CD8-positive, alpha-beta memory T cell (primary cell): Measurements from ENCODE around the gene RAB3GAP2. TPM values are rescaled to one million over a fixed set of nuclear protein-coding genes. Genes with fewer than 3 reads are reported as not detected.
"Not testable (repeated sequence)": the region's sequence is repeated elsewhere in the genome, so short reads cannot be mapped to it uniquely, and the experiment has no call there.

Experiments
- CTCF ChIA-PET: fragments of 350-600 bp; sonication (Branson Sonifier 250); formaldehyde crosslinking; loops from one replicate; lab custom pipeline; 2021; ENCODE audit warnings: antibody characterized with exemption; lab: Charles Lee
- POLR2A ChIA-PET: fragments of 350-600 bp; sonication (Branson Sonifier 250); formaldehyde crosslinking; loops from one replicate; lab custom pipeline; 2021; ENCODE audit warnings: antibody characterized with exemption; lab: Charles Lee
- DNase-seq, 5 donors: peaks; one replicate each; pipeline versions ENCODE4 v3.0.0 to v3.0.0-alpha.2; 2020 to 2022; ENCODE audit warnings: mixed read lengths in 1 of 5
- H3K27ac ChIP-seq: one replicate; pipeline ENCODE4 v1.7.0; 2013; ENCODE audit warnings: low read depth, mild to moderate bottlenecking, low read length, moderate library complexity
- H3K27me3 ChIP-seq: 2 replicates; pipeline ENCODE4 v1.7.0; 2013; ENCODE audit warnings: low read length, mild to moderate bottlenecking; ENCODE audit not compliant: insufficient read depth, poor library complexity, severe bottlenecking
- H3K36me3 ChIP-seq: 2 replicates; pipeline ENCODE4 v1.7.0; 2013; ENCODE audit warnings: mild to moderate bottlenecking, low read length, moderate library complexity; ENCODE audit not compliant: insufficient read depth
- H3K4me1 ChIP-seq: 2 replicates; pipeline ENCODE4 v1.7.0; 2013; ENCODE audit warnings: mild to moderate bottlenecking, low read length, moderate library complexity; ENCODE audit not compliant: insufficient read depth
- H3K4me3 ChIP-seq: 2 replicates; pipeline ENCODE4 v1.7.0; 2013; ENCODE audit warnings: mild to moderate bottlenecking, low read length
- H3K9me3 ChIP-seq: 2 replicates; pipeline ENCODE4 v1.7.0; 2013; ENCODE audit warnings: mild to moderate bottlenecking, low read length
- H3K27ac Mint-ChIP-seq, 8 donors: one replicate each; pipeline ENCODE4 v1.8.0; 2020 to 2021; ENCODE audit warnings: mixed read lengths in 8 of 8, mild to moderate bottlenecking in 6 of 8, inconsistent platforms in 3 of 8, moderate library complexity in 3 of 8
- H3K27me3 Mint-ChIP-seq, 2 donors: one replicate each; pipeline ENCODE4 v1.8.0; 2020 to 2021; ENCODE audit warnings: mixed read lengths in 2 of 2, mild to moderate bottlenecking in 1 of 2, moderate library complexity in 1 of 2
- H3K36me3 Mint-ChIP-seq, 3 donors: one replicate each; pipeline ENCODE4 v1.8.0; 2020 to 2021; ENCODE audit warnings: mixed read lengths in 3 of 3, inconsistent platforms in 1 of 3, mild to moderate bottlenecking in 1 of 3
- H3K4me1 Mint-ChIP-seq, 3 donors: one replicate each; pipeline ENCODE4 v1.8.0; 2020 to 2021; ENCODE audit warnings: mixed read lengths in 3 of 3, inconsistent platforms in 1 of 3, mild to moderate bottlenecking in 1 of 3
- H3K4me3 Mint-ChIP-seq, 7 donors: one replicate each; pipeline ENCODE4 v1.8.0; 2020 to 2021; ENCODE audit warnings: mixed read lengths in 7 of 7, mild to moderate bottlenecking in 6 of 7, moderate library complexity in 4 of 7, inconsistent platforms in 2 of 7
- H3K9me3 Mint-ChIP-seq, 5 donors: one replicate each; pipeline ENCODE4 v1.8.0; 2020 to 2022; ENCODE audit warnings: mixed read lengths in 5 of 5, mild to moderate bottlenecking in 3 of 5, moderate library complexity in 2 of 5, inconsistent platforms in 1 of 5
- polyA plus RNA-seq: library from polyadenylated mRNA; unstranded; fragments of 300-500 nt; fragmentation: Illumina TruSeq; gene quantifications from one replicate; pipeline ENCODE4 v1.2.3, GENCODE V29; 2021
- total RNA-seq, 2 experiments: library from RNA; stranded (reverse); gene quantifications; one replicate each; pipeline ENCODE4 v1.2.3, GENCODE V29; 2021

Gene RAB3GAP2
- total and polyA plus RNA-seq, 3 experiments from 2014 or later = 26.3 to 44.8 (median 41.8) TPM

- Histone ChIP-seq H3K4me1 (no peaks in the 10 kb centered on the region), H3K27ac (no peak overlapping the region), H3K36me3 (peaks cover 7% of the 10 kb centered on the region), H3K27me3 (no peaks in the 10 kb centered on the region), H3K9me3 (peaks cover 16% of the 10 kb centered on the region), H3K4me3 (no peak overlapping the region)
- POLR2A ChIA-PET = no interaction called here
- Mint-ChIP-seq H3K4me1 (peaks cover 11 to 27% (median 19%) of the 10 kb centered on the region in 3 donors), H3K36me3 (peaks cover 46 to 77% (median 70%) of the 10 kb centered on the region in 3 donors), H3K27me3 (no peaks in the 10 kb centered on the region), H3K27ac (no peak overlapping the region), H3K4me3 (no peak overlapping the region), H3K9me3 (peaks cover 17 to 41% (median 27%) of the 10 kb centered on the region in 5 donors)
- DNase-seq = no peak
- CTCF ChIA-PET = no interaction called here
Measured at GRCh38 chr1:220249522-220249921, 22.7 kb downstream of the RAB3GAP2 start.

- H3K4me3 ChIP-seq, CTCF ChIA-PET, H3K27me3 ChIP-seq, H3K36me3 ChIP-seq, POLR2A ChIA-PET, H3K4me1 ChIP-seq, H3K27me3 Mint-ChIP-seq, H3K27ac ChIP-seq, DNase-seq: not testable (repeated sequence)
- H3K27ac Mint-ChIP-seq = peak overlapping the region in 1 of 8 donors; percentile 56
- peak overlapping the region in 1 of 7 donors; percentile 31 for H3K4me3 Mint-ChIP-seq
- H3K36me3 Mint-ChIP-seq = peaks cover 48 to 80% (median 68%) of the 10 kb centered on the region in 3 donors
- peaks cover 16% of the 10 kb centered on the region for H3K9me3 ChIP-seq
- peaks cover 17 to 44% (median 28%) of the 10 kb centered on the region in 5 donors for H3K9me3 Mint-ChIP-seq
- H3K4me1 Mint-ChIP-seq = peaks cover 18 to 31% (median 26%) of the 10 kb centered on the region in 3 donors
Measured at GRCh38 chr1:220248715-220249265, 23.5 kb downstream of the RAB3GAP2 start.

- CTCF ChIA-PET = not testable (repeated sequence)
Measured at GRCh38 chr1:220245900-220246299, 26.4 kb downstream of the RAB3GAP2 start.

DNA sequence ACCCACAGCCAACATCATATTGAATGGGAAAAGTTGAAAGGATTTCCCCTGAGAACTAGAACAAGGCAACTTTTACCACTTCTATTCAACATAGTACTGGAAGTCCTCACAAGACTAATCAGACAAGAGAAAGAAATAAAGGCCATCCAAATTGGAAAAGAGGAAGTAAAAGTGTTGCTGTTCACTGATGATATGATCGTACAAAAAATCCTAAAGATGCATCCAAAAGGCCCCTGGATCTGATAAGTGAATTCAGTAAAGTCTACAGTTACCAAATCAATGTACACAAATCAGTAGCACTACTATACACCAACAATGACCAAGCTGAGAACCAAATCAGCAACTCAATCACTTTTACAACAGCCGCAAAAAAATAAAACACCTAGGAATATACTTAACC is 28.3 kb downstream of the RAB3GAP2 start:
- POLR2A ChIA-PET = no interaction called here
- DNase-seq = no peak
- Histone ChIP-seq H3K27ac (no peak overlapping the region), H3K36me3 (no peaks in the 10 kb centered on the region), H3K4me3 (no peak overlapping the region), H3K9me3 (peaks cover 4% of the 10 kb centered on the region), H3K27me3 (no peaks in the 10 kb centered on the region), H3K4me1 (peaks cover 6% of the 10 kb centered on the region)
- H3K4me1 Mint-ChIP-seq = peaks cover 40 to 56% (median 56%) of the 10 kb centered on the region in 3 donors
- H3K27me3 Mint-ChIP-seq = no peaks in the 10 kb centered on the region
- H3K4me3 Mint-ChIP-seq = peak overlapping the region in 1 of 7 donors; percentile 20
- peak overlapping the region in 2 of 8 donors; percentile 17 to 20 for H3K27ac Mint-ChIP-seq
- peaks cover 24 to 34% (median 30%) of the 10 kb centered on the region in 3 donors for H3K36me3 Mint-ChIP-seq
- H3K9me3 Mint-ChIP-seq = peaks cover 6 to 22% (median 13%) of the 10 kb centered on the region in 5 donors
- CTCF ChIA-PET = no interaction called here

More at GRCh38 chr1:220245900-220246299, 26.4 kb downstream of the RAB3GAP2 start:
- H3K27ac Mint-ChIP-seq, POLR2A ChIA-PET, H3K27ac ChIP-seq, H3K4me1 ChIP-seq, H3K4me3 ChIP-seq, H3K27me3 Mint-ChIP-seq, H3K27me3 ChIP-seq, DNase-seq, H3K4me3 Mint-ChIP-seq, H3K36me3 ChIP-seq: not testable (repeated sequence)
- Mint-ChIP-seq H3K36me3 (peaks cover 39 to 54% (median 48%) of the 10 kb centered on the region in 3 donors), H3K9me3 (peaks cover 17 to 40% (median 28%) of the 10 kb centered on the region in 5 donors), H3K4me1 (peaks cover 36 to 50% (median 50%) of the 10 kb centered on the region in 3 donors)
- peaks cover 16% of the 10 kb centered on the region for H3K9me3 ChIP-seq

DNA sequence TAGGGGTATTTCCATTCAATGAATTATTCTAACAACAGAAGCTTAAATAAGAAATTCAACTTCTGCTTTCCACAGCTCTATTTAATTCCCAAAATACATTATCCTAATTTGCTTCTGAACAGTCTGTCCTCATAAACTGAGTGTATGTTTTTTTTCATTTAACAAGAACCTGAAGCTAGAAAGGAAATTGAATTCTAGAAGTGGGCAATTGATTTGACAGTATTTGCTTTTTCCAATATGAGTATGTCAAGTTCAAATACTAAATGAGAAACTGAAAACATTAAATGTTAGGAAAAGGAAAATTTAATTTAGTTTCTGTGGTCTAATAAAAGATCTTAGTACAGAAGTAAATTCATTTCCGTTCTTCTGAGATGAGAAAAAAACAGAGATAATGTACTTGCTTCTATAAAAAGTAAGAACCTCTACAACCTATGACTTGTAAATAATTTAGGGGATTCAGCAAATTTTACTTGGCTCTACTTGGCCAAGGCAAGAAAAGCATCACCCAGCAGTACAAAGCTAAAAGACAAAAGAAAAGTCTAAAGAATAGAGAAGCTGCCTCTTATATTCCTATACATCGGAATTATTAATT is 31.1 kb downstream of the RAB3GAP2 start:
- no peaks in the 10 kb centered on the region for H3K9me3 ChIP-seq
- no peaks in the 10 kb centered on the region for H3K36me3 ChIP-seq
- H3K27ac ChIP-seq = no peak overlapping the region
- no peaks in the 10 kb centered on the region for H3K27me3 ChIP-seq
- peak overlapping the region in 3 of 7 donors; percentile 2 to 23 (median 14) for H3K4me3 Mint-ChIP-seq
- H3K36me3 Mint-ChIP-seq = peaks cover 16 to 17% (median 17%) of the 10 kb centered on the region in 3 donors
- POLR2A ChIA-PET = no interaction called here
- no peak overlapping the region for H3K27ac Mint-ChIP-seq
- peaks cover 44 to 63% (median 53%) of the 10 kb centered on the region in 3 donors for H3K4me1 Mint-ChIP-seq
- H3K9me3 Mint-ChIP-seq = peaks cover 2 to 7% (median 5%) of the 10 kb centered on the region in 5 donors
- H3K27me3 Mint-ChIP-seq = no peaks in the 10 kb centered on the region
- no peak for DNase-seq
- peaks cover 6% of the 10 kb centered on the region for H3K4me1 ChIP-seq
- no peak overlapping the region for H3K4me3 ChIP-seq
- CTCF ChIA-PET = no interaction called here

GRCh38 chr1:220239966-220240365 is 32.3 kb downstream of the RAB3GAP2 start:
- Mint-ChIP-seq H3K27ac (no peak overlapping the region), H3K4me1 (peaks cover 44 to 61% (median 52%) of the 10 kb centered on the region in 3 donors), H3K4me3 (no peak overlapping the region), H3K27me3 (no peaks in the 10 kb centered on the region), H3K36me3 (peaks cover 10 to 18% (median 16%) of the 10 kb centered on the region in 3 donors), H3K9me3 (peaks cover 2 to 4% (median 2%) of the 10 kb centered on the region in 5 donors)
- no peak overlapping the region for H3K4me3 ChIP-seq
- H3K27ac ChIP-seq = no peak overlapping the region
- H3K27me3 ChIP-seq = no peaks in the 10 kb centered on the region
- CTCF ChIA-PET = no interaction called here
- no peaks in the 10 kb centered on the region for H3K9me3 ChIP-seq
- H3K4me1 ChIP-seq = peaks cover 6% of the 10 kb centered on the region
- no peak for DNase-seq
- H3K36me3 ChIP-seq = no peaks in the 10 kb centered on the region
- POLR2A ChIA-PET = no interaction called here

DNA sequence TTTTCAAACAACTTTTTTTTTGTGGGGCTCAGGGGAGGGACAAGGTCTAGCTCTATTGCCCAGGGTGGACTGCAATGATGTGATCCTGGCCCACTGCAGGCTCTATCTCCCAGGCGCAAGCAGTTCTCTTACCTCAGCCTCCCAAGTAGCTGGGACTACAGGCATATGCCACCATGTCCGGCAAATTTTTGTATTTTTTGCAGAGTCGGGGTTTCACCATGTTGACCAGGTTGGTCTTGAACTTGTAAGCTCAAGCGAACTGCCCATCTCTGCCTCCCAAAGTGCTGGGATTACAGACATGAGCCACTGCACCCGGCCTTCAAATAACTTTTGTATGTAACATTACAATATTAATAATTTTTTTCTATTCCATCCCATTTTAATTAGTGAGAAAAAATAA is 33.0 kb downstream of the RAB3GAP2 start:
- Histone ChIP-seq H3K27ac (no peak overlapping the region), H3K4me3 (no peak overlapping the region), H3K9me3 (no peaks in the 10 kb centered on the region), H3K4me1 (peaks cover 6% of the 10 kb centered on the region), H3K36me3 (no peaks in the 10 kb centered on the region), H3K27me3 (no peaks in the 10 kb centered on the region)
- Mint-ChIP-seq H3K27ac (no peak overlapping the region), H3K27me3 (no peaks in the 10 kb centered on the region), H3K4me3 (no peak overlapping the region), H3K36me3 (peaks cover 9 to 16% (median 11%) of the 10 kb centered on the region in 3 donors), H3K4me1 (peaks cover 43 to 60% (median 51%) of the 10 kb centered on the region in 3 donors), H3K9me3 (peaks cover 0 to 2% (median 0%) of the 10 kb centered on the region in 5 donors)
- POLR2A ChIA-PET = no interaction called here
- DNase-seq = no peak
- CTCF ChIA-PET = no interaction called here

- POLR2A ChIA-PET, H3K27ac ChIP-seq, H3K4me3 Mint-ChIP-seq, H3K27me3 ChIP-seq, DNase-seq, H3K9me3 ChIP-seq, H3K9me3 Mint-ChIP-seq, H3K36me3 ChIP-seq, H3K4me3 ChIP-seq, H3K27me3 Mint-ChIP-seq, H3K27ac Mint-ChIP-seq, H3K4me1 ChIP-seq: not testable (repeated sequence)
- H3K4me1 Mint-ChIP-seq = peaks cover 26 to 41% (median 33%) of the 10 kb centered on the region in 3 donors
- H3K36me3 Mint-ChIP-seq = peaks cover 3 to 22% (median 10%) of the 10 kb centered on the region in 3 donors
- CTCF ChIA-PET = interaction anchor here (1.7 kb wide), 1 partner anchor 19 kb away, joined by 4 read pairs; no protein-coding TSS in a partner anchor
Measured at GRCh38 chr1:220236278-220236677, 36.0 kb downstream of the RAB3GAP2 start.
